HG02970 (cell line): ENCODE data around the gene MMP10.

Source experiments
- ATAC-seq: cut with Tn5 transposase; IDR thresholded peaks from one replicate; pipeline ENCODE4 v1.9.1; 2021; ENCODE audit warnings: mild to moderate bottlenecking, moderate library complexity, moderate number of reproducible peaks; ENCODE audit not compliant: unreplicated experiment, low FRiP score

Gene MMP10

DNA sequence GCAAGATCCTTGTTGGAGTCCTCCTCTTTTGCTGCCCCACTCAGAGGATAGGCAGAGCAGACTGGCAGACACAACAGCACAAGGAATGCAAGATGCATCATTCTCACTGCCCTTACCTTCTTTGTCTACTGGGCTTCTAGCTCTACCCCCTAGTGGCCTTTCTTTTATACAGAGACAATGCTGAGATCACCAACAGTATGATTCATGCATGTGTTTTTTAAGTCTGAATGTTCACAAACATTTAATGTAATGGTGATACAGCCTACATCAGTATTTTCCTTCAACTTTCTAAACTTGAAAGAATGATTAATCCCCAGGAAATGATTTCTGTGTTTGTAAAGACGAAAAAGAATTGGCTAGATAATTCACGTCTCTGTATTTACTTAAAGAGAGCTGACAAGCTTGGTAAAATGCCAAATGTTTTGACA, at the start of gene MMP10:
MMP10 (minus strand) TSS at position 138 of the 428 bp plus-strand sequence; CDS start at position 101, 37 bp downstream.
- ATAC-seq: no peak

DNA sequence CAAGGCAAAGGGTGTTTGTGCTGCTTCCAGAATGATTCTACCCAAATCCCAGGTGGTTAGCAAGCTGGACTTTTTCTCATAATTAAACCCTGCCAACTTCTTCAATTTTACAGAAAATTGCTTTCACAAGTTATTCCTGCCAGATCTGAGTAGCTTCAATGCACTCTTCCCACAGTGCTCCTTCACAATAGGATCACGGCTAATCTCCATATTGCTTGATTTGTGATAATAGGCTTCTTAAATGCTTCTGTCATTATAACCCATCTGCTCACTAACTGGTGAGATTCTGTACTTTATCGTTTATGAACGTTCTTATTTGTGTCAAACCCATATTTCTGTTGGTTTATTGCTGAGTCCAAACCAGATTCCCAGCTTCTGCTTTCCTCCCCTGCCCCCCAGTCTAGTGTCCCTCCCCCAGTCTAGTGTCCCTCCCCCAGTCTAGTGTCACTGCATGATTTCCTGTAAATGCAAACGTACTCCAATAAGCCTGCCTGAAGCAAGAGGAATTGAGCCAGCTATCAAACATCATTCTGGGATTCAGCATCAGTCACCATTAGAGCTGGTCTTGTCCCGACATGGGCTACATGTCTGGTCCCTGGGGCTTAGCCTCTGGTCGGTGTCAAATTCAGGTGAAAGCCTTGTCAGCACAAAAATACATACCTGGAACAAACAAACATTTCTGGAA, 49.0 kb upstream of the MMP10 start:
- no peak for ATAC-seq

DNA sequence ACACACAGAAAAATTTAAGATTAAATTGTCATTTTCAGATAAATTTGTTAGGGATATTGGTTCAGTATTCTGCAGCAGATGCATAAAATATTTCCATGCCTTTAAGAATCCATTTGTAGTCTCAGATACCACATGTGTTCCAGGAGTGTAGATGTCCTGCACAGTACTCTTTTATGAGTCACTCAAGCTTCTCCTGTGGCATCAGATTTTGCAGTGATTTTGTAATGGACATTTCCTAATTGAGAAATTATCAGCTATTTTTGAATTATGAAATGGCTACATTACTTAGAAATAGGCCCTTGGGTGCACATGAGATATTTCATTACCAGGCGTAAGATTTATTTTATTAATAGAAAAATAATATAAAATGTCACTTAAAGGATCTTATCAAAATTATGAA, 44.1 kb upstream of the MMP10 start:
- no peak for ATAC-seq

DNA sequence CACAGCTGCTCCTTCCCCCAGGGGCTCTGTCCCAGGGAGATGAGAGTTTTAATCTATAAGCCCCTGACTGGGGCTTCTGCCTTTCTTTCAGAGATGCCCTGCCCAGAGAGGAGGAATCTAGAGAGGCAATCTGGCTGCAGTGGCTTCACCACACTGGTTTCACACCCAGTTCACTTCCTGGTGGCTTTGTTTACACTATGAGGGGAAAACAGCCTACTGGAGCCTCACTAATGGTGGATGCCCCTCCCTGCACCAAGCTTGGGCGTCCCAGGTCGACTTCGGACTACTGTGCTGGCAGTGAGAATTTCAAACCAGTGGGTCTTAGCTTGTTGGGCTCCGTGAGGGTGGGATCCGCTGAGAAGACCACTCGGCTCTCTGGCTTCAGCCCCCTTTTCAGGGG, 39.1 kb upstream of the MMP10 start:
- no peak for ATAC-seq

DNA sequence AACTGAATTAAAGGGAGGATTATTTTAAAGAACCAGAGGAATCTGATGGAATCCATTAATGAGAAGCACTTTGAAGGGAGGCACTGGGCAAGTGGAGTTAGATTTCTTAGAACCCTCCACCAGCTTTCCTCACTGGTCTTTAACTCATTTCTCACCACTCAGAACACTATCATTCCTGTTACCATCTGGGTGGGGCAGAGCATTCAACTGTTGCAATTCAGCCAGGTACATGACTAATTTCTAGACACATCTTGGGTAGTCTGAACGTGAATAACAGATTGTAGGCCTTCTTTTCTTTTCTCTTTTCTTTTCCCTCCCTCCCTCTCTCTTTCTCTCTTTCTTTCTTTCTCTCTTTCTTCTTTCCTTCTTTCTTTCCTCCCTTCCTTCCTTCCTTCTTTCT, 33.1 kb upstream of the MMP10 start:
- no peak for ATAC-seq

DNA sequence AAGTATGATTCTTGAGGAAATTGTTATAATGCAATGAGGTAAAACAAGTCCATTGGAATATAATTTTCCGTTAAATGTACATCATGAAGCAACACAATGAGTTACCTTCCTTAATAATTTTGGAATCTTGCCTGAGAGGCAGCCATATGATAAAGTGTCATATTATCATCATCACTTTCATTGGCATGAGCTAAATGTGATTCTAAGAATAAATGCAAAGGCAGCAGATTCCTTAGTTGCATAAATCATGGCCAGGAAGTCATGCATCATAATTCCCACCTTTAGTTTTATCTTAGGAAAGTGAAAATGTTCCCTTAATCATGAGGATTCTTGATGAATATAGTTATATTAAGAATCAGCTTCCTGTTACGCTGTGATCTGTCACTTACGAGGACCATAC, 31.8 kb upstream of the MMP10 start:
- ATAC-seq: no peak

DNA sequence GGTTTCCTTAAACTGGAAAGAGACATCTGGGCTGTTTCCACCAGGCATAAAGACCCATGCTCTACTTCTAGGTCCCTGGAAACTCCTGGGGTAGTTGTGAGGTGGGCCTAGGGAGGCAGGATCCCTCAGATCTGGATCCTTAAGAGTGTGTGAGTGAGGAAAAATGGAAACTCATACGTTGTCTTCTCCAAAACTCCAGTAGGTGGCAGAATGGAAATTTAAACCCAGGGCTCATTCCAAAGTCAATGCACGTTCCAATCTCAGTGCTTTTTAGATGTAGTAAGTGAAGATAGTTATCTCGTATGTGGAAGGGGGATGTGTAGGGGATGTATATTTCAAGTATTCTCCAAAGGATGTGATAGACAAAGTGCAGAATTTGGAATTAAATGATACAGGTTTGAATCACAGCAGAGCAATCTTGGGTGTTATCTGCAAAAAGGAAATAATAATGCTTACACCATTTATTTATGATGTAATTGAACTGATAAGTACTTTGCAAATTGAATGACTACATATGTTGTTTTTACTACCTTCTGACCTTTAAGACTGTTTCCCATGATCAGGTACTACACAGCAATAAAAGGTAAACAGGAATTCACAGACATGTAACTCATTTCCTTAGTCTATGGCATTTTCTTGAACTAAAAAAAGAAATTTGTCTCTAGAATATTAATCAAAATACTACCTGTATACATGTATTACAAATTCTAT, 30.7 kb upstream of the MMP10 start:
- no peak for ATAC-seq

DNA sequence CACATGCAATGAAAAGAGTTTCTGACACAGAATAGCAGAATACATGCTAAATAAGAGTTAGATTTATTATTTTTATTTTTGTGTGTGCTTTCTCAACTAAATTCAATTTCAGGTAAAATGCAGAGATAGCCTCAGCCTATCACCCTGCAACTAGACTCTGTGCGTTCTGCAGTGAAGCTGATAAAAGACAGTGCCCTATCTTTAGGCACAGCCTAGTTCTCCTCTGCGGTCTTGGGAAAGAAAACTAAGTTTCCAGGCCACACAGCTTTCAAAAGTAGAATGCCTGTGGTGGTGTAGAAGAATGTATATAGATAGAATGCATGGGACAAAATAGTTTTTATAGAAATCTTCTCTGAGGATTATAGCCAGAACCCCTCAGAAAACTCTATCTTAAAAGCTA, 29.5 kb upstream of the MMP10 start:
- ATAC-seq: no peak

DNA sequence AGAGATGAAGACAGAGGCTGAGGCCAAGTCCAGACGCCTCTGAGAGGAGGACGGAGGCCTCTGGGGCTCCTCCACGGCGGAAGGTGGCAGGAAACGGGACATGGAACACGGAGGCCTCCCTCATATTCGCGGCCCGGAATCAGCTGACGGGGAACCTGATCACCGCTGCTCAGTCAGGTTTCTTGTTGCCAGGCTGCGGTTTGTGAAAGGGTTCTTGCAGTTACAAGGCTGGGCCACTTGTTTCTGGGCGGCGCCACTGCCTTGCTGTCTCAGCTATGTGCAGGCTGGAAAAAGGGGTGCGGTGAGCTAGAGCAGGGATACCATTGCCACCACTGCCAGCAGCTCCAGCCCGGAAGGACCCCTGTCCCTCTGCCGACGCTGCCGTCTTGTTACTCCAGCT, 27.5 kb upstream of the MMP10 start:
- ATAC-seq: peak; percentile 59

DNA sequence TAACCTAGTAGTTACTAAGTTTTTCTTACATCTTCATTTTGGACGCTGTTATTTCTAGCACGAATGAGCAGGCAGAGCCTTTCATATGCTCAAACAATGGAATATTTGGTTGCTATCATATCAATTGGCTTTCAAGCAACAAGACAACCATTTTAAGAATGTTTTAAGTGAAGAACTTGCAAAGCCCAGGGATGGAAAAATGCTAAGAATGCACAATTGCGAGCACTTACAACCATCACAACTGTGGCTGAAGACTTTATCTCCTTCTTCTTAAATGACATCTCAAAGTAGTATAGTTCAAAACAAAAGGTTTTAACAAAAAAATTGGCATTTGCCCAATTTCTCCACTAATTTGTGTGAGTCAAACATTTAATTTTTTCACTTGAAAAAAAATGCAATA, 25.9 kb upstream of the MMP10 start:
- no peak for ATAC-seq

DNA sequence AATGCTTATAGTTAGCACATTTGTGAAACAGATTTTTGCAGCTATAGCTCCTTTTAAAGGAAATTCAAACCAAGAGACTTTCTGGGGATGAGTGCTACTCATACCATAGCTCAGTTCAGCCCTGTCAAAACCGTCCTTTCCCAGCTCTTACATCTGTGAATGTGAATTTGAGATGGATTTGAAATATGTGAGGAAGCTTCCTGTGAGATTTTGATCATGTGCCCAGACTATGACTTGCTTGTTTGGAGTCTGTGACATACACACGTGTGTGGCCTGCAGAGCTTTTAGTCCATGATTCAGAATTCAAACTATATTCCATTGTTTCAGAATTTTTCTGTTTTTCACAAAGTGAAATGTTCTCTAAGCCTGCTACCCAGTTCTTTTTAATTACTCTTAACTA, 21.9 kb upstream of the MMP10 start:
- no peak for ATAC-seq

DNA sequence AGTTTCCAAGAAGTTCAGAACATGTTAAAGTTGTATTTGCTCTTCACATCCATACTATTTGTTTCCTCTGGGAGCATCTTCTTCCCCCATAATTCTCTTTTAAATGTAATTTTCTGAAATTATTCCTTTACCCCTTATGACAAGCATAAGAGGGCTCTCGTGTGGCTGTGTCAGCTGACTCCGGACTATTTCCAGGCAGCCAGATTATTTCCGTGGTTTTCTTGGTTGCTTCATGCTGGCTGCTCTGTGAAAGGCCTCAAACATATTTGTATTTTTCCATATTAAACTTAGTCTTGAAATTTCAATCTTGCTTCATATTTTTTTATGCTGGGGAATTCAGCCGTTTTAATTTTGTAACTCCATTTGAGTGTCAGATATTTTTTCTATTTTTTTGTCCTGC, 20.3 kb upstream of the MMP10 start:
- ATAC-seq: no peak

DNA sequence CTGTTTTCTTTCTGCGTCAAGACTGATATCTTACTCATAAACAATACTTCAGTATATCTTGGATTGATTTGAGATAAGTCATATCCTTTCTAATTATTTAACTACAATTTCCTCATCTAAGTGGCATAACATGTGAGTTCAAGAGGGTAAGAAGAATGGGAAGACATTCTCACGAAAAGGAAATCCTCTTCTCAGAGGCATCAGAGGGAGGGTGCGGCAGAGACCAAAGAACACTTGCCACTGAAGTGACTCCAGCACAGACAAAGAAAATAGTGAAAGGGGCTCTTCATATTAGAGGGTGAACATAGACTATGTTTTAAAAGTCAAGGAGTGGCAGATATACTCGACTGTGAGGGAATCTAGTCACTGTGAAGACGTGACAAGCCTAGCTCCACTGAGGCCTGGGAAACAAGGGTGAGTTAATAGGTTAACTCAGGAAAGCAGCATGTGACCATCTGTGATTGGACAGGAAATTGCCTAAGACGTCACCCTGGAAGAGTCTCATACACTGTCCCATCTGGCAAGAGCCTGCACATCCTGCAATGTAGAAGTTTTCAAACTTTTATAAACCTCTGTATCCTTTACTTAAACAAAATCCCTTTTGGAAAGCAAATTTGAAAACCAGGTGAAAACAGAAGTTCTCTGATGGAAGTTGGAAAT, 19.4 kb upstream of the MMP10 start:
- no peak for ATAC-seq

DNA sequence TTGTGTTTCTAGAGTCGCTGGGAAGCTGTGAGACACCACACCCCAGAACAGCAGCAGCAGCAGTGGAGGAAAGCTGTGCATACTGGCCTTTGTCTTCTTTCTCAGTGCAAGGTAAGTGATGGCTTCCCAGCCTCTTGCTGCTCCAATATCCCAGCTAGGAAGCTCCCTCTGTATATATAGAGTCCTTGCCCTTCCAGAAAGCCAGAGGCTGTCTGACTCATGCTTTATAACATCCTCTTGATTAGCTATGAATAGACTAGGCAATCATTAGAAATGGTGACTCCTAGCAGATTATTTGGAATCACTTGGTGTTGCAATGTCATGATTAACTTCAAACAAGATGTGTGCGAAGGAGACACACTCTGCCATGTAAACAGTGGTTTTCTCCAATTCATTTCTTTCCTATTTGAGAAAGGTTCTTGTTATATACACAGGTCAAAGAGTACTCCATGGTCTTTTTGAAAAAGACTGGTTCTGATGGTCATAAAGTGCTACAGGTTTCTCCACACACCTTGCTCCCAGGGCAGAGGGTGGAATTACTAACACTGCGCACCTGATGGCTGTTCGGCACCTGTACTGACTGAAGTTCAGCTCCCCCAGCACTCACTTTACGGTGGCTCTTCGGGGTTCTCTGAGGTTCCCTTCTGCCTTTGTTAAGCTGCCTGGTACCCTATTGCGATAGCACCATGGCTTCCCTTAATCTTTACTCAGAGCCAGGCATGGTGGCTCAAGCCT, 17.8 kb upstream of the MMP10 start, which contains the start of gene MMP1:
MMP1 (minus strand) TSS at position 149 of the 735 bp plus-strand sequence; CDS start at position 81, 68 bp downstream.
- no peak for ATAC-seq

DNA sequence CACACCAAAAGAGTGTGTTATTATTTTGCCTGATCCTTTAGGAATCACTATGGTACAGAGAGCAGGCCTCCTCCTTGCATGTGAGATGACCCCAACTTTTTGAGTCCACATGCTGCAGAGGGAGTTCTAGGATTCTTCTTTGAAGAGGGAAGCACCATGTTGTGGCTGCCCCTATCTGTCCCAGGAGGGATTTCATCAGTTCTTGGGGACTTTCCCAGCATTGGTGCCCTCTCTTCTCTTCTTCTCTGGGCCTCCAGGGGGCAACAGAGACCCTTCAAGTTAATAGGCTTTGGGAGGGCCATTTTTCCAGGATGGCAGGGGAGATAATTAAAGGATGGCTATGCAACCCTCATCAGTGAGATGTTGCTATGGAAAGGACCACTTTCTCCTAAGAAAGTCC, 14.0 kb upstream of the MMP10 start:
- peak; percentile 86 for ATAC-seq

DNA sequence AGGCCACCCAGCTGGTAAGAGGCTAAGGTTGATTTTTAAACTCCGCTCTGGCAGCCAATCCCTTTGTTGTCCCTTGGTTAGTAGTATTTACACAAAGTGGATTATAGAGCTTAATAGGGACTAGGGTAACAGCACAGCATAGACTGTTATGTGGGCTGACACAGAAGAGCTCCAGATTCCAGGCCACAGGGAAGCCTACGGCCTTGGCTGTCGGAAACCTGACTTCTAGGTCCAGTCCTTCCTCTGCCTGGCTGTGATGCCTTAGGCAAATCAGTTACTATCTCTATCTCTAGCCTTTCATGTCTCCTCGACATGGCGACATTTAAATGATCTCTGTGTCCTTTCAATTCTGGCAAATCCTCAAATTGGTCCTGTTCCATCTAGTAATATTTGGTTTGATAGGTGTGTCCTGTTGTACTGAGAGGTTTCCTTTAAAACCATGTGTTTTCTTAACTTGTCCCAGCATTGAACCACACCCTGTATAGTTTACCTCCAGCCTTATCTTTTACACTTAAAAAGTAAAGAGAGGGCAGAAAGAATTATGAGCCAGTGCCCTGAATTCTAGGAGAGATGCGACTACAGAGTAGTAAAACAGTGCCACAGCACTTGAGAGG, 13.4 kb upstream of the MMP10 start:
- no peak for ATAC-seq

DNA sequence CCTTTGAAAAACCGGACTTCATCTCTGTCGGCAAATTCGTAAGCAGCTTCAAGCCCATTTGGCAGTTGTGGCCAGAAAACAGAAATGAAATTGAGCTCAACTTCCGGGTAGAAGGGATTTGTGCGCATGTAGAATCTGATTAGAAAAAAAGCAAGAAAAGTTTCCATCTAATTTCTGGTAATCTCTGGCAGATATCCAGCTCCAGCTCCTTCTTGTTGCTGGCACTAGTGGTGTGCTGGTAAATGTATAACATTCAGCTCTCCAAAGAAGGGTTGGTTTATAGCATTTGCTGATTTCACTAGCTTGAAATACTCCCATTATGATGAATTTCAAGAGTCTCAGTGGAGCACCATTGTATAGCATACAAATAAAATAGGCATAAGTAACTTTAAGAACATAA, 12.2 kb upstream of the MMP10 start:
- no peak for ATAC-seq

DNA sequence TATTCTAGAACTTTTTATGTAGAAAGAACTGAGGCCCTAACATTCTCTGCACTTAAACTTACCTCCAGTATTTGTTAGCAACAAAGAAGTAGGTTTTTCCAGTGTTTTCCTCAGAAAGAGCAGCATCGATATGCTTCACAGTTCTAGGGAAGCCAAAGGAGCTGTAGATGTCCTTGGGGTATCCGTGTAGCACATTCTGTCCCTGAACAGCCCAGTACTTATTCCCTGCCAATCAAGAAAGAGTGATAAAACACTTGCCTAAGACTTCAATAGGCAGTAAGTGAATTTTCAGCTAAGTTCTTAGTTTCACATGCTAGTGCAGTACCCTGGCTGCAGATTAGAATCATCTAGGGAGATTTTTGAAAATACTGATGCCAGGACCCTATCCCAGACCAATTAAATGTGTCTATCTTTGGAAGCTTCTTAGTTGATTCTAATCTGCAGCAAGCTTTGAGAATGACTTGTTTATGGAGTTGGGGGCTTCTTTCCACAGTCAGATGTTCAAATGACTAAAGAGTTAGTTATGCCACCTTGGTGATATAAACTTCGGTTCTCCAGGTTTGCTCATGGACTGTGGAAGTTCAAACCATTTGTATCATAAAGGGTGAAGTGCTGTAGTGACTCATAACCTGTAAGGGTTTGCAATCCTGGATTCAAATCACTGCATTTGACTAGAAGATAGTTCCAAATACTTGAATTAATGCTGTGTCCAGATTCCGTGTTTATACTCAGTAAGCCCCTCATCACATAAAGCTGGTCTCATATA, 11.0 kb upstream of the MMP10 start:
- no peak for ATAC-seq

DNA sequence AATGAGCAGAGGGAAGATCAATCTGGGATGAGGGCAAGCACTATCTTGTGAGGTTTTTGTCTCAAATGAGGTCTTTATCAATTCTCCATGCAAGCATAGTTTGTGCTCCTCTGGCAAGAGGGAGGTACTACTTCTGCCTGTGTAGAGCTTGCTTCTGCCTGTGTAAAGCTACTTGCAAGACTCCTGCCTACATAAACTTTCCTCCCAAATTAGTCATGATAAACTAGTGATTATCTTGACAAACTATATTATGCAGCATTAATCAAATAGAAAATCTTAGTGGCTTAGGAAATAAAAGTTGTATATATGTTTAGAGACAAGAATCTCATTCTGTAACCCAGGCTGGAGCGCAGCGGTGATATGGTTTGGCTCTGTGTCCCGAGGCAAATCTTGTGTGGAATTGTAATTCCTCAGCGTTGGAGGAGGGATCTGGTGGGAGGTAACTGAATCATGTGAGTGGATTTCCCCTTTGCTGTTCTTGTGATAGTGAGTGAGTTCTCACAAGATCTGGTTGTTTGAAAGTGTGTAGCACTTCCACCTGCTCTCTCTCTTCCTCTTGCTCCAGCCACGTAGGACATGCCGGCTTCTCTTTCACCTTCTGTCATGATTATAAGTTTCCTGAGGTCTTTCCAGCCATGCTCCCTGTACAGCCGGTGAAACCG, 8.0 kb upstream of the MMP10 start:
- no peak for ATAC-seq
